CD4-positive, alpha-beta T cell (primary cell): ENCODE results near the gene PHKA2. TPM values are rescaled to one million over a fixed set of nuclear protein-coding genes. Genes with fewer than 3 reads are reported as not detected.

Experiments
- ATAC-seq: fragments of 200-7000 bp; cut with Tn5 transposase; one replicate; pipeline ENCODE4 v1.10.0; 2022; ENCODE audit warnings: mild to moderate bottlenecking; ENCODE audit not compliant: poor library complexity
- CTCF ChIA-PET: fragments of 350-600 bp; sonication (Branson Sonifier 250); formaldehyde crosslinking; loops from one replicate; lab custom pipeline; 2021; ENCODE audit warnings: antibody characterized with exemption, inconsistent platforms; lab: Charles Lee
- POLR2A ChIA-PET: fragments of 350-600 bp; sonication (Branson Sonifier 250); formaldehyde crosslinking; loops from one replicate; lab custom pipeline; 2021; ENCODE audit warnings: antibody characterized with exemption, inconsistent platforms; lab: Charles Lee
- DNase-seq, 14 experiments: peaks; one replicate each; pipeline ENCODE4 v3.0.0-alpha.2; 2013 to 2020; ENCODE audit warnings: mixed read lengths in 2 of 14
- H3K27ac ChIP-seq, 2 donors: one replicate each; pipeline versions ENCODE4 v1.5.1 to v1.7.0; 2013; ENCODE audit warnings: low read length in 2 of 2, low read depth in 1 of 2, mild to moderate bottlenecking in 1 of 2
- H3K27me3 ChIP-seq, 2 experiments: 1 replicate in 1 of 2; 2 replicates in 1 of 2; pipeline versions ENCODE4 v1.6.1 to v1.7.0; 2013; ENCODE audit warnings: low read length in 2 of 2, control low read depth in 1 of 2, mild to moderate bottlenecking in 1 of 2, moderate library complexity in 1 of 2; ENCODE audit not compliant: insufficient read depth in 2 of 2, control insufficient read depth in 1 of 2
- H3K36me3 ChIP-seq: one replicate; pipeline ENCODE4 v1.6.1; 2013; ENCODE audit warnings: low read length, control low read depth; ENCODE audit not compliant: insufficient read depth
- H3K4me1 ChIP-seq: one replicate; pipeline ENCODE4 v1.6.1; 2013; ENCODE audit warnings: low read length, control low read depth; ENCODE audit not compliant: insufficient read depth
- H3K4me3 ChIP-seq: one replicate; pipeline ENCODE4 v1.5.1; 2013; ENCODE audit warnings: mild to moderate bottlenecking, low read length, moderate library complexity
- H3K9me3 ChIP-seq, 2 experiments: 1 replicate in 1 of 2; 2 replicates in 1 of 2; pipeline versions ENCODE4 v1.6.1 to v1.7.0; 2013; ENCODE audit warnings: low read length in 2 of 2, mild to moderate bottlenecking in 2 of 2, control low read depth in 1 of 2, moderate library complexity in 1 of 2; ENCODE audit not compliant: control insufficient read depth in 1 of 2, insufficient read depth in 1 of 2
- H3K27ac Mint-ChIP-seq: one replicate; pipeline ENCODE4 v1.8.0; 2020; ENCODE audit warnings: mixed read lengths
- H3K27me3 Mint-ChIP-seq: one replicate; pipeline ENCODE4 v1.8.0; 2021; ENCODE audit warnings: mixed read lengths
- H3K36me3 Mint-ChIP-seq: one replicate; pipeline ENCODE4 v1.8.0; 2021; ENCODE audit warnings: low read depth, mixed read lengths
- H3K4me1 Mint-ChIP-seq: one replicate; pipeline ENCODE4 v1.8.0; 2021; ENCODE audit warnings: low read depth, mixed read lengths
- H3K4me3 Mint-ChIP-seq: one replicate; pipeline ENCODE4 v1.8.0; 2020; ENCODE audit warnings: mild to moderate bottlenecking, mixed read lengths
- H3K9me3 Mint-ChIP-seq: one replicate; pipeline ENCODE4 v1.8.0; 2020; ENCODE audit warnings: mixed read lengths
- intact Hi-C, 2 experiments: fragments of 100-400 bp; cut with DNase I in 1 of 2; cut with micrococcal nuclease in 1 of 2; formaldehyde crosslinking; loops; one replicate each; pipeline versions ENCODE4 v1.15.1 to v1.9.0; 2023 to 2025; cut with DNase I, micrococcal nuclease
- total RNA-seq, 174 experiments: library from RNA in 2 of 174; stranded (reverse) in 2 of 174; gene quantifications; one replicate each; pipeline ENCODE4 v1.2.3 and lab custom pipeline; 2021 to 2026
- TF ChIP-seq, protein P1 (sequence below): fragments of 200-600 bp; IDR thresholded peaks from one replicate; pipeline ENCODE4 v1.8.0; 2022; ENCODE audit warnings: antibody characterized with exemption, mild to moderate bottlenecking

PHKA2 gene
- total RNA-seq, 2 experiments from 2014 or later: 28.5 to 31.4 TPM

DNA sequence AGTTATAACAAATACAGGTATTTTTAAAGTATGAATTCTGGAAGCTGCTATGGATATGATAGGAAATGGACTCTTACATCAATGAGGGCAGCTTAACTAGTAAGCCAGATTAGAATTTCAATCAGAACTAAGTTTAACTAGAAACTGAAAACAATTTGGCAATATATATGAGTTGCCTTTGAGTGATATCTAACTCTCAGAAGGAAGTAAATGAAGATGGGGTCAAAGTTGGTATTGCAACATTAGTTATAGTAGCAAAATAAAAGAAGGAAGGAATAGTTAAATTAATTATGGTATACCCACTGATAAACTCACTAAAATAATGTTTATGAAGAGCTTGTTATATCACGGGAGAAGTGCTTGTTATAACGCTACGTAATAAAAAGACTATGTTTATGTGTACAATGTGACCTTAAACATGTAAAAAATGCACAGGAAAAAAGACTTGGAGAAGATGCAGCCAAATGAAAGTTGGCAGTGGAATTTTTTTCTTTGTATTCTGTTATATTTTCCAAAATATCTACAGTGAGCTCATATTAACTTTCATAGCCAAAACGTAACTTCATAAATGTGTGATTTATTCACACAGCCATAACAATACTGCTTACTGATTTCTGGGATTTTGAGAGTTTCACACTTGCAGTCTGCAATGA lies 34.5 kb downstream of the PHKA2 start:
- Mint-ChIP-seq H3K9me3 (no peaks in the 10 kb centered on the region), H3K4me3 (no peak overlapping the region), H3K27ac (no peak overlapping the region), H3K4me1 (no peaks in the 10 kb centered on the region), H3K27me3 (no peaks in the 10 kb centered on the region), H3K36me3 (peaks cover 63% of the 10 kb centered on the region)
- TF ChIP-seq, protein P1, sequence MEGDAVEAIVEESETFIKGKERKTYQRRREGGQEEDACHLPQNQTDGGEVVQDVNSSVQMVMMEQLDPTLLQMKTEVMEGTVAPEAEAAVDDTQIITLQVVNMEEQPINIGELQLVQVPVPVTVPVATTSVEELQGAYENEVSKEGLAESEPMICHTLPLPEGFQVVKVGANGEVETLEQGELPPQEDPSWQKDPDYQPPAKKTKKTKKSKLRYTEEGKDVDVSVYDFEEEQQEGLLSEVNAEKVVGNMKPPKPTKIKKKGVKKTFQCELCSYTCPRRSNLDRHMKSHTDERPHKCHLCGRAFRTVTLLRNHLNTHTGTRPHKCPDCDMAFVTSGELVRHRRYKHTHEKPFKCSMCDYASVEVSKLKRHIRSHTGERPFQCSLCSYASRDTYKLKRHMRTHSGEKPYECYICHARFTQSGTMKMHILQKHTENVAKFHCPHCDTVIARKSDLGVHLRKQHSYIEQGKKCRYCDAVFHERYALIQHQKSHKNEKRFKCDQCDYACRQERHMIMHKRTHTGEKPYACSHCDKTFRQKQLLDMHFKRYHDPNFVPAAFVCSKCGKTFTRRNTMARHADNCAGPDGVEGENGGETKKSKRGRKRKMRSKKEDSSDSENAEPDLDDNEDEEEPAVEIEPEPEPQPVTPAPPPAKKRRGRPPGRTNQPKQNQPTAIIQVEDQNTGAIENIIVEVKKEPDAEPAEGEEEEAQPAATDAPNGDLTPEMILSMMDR: no peak
- ATAC-seq (no peak), DNase-seq (no peak)
- ChIA-PET CTCF (no interaction called here), POLR2A (no interaction called here)
- Histone ChIP-seq H3K4me3 (no peak overlapping the region), H3K27me3 (no peaks in the 10 kb centered on the region), H3K4me1 (no peaks in the 10 kb centered on the region), H3K9me3 (no peaks in the 10 kb centered on the region), H3K36me3 (peaks cover 23% of the 10 kb centered on the region), H3K27ac (no peak overlapping the region)
- intact Hi-C loops: no loop called here

DNA sequence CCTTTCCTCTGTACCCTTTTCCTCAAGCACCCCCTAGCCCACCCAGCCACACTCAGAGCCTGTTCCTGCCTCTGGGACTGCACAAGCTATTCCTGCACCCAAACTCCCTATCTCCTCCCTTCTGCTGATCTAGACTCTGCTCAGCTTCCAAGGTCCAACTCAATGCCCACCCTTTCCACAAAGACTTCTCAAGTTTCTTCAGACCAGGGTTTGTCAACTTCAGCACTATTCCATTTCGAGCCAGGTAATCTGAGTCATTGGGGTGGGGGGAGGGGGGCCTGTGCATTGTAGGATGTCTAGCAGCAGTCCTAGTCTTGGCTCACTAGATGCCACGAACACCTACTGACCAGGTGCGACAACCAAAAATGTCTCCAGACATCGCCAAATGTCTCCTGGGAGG lies 37.3 kb downstream of the PHKA2 start:
- intact Hi-C loops: no loop called here
- Histone ChIP-seq H3K36me3 (peaks cover 36% of the 10 kb centered on the region), H3K27me3 (no peaks in the 10 kb centered on the region), H3K4me1 (no peaks in the 10 kb centered on the region), H3K9me3 (no peaks in the 10 kb centered on the region), H3K27ac (no peak overlapping the region), H3K4me3 (no peak overlapping the region)
- H3K27ac Mint-ChIP-seq: no peak overlapping the region
- ChIA-PET POLR2A (no interaction called here), CTCF (no interaction called here)
- no peak overlapping the region for H3K4me3 Mint-ChIP-seq
- TF ChIP-seq, protein P1: no peak
- DNase-seq (no peak), ATAC-seq (no peak)
- no peaks in the 10 kb centered on the region for H3K9me3 Mint-ChIP-seq
- peaks cover 57% of the 10 kb centered on the region for H3K36me3 Mint-ChIP-seq
- no peaks in the 10 kb centered on the region for H3K4me1 Mint-ChIP-seq
- no peaks in the 10 kb centered on the region for H3K27me3 Mint-ChIP-seq

DNA sequence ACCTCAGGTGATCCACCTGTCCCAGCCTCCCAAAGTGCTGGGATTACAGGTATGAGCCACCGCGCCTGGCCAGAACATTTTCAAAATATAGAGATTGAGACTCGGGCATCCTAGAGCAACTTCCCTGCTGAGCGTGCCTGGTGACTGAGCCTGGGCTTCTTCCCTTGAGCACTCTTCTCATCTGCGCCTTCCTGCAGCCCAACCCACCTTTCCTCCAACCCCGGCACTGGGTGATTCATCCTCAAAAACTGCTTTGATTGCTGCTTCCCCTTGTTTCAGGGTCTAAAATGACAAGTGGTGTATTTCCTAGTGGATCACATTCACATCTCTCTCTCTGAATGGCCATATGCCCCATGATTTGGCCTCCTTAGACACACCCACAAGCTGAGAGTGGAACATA lies 37.8 kb downstream of the PHKA2 start:
- ATAC-seq (no peak), DNase-seq (no peak)
- peaks cover 57% of the 10 kb centered on the region for H3K36me3 Mint-ChIP-seq
- Histone ChIP-seq H3K27ac (no peak overlapping the region), H3K9me3 (no peaks in the 10 kb centered on the region), H3K4me3 (no peak overlapping the region), H3K27me3 (no peaks in the 10 kb centered on the region), H3K36me3 (peaks cover 36% of the 10 kb centered on the region), H3K4me1 (no peaks in the 10 kb centered on the region)
- H3K9me3 Mint-ChIP-seq: no peaks in the 10 kb centered on the region
- POLR2A ChIA-PET: no interaction called here
- H3K27me3 Mint-ChIP-seq: no peaks in the 10 kb centered on the region
- TF ChIP-seq, protein P1: no peak
- no peaks in the 10 kb centered on the region for H3K4me1 Mint-ChIP-seq
- H3K4me3 Mint-ChIP-seq: no peak overlapping the region
- intact Hi-C loops: no loop called here
- CTCF ChIA-PET: no interaction called here
- no peak overlapping the region for H3K27ac Mint-ChIP-seq
